HFF-Myc (cell line): ENCODE results near the gene SERPINA9.
A peak's percentile ranks its signal among the peaks of the same experiment; 100 is the strongest.
"Not testable (repeated sequence)": the region's sequence is repeated elsewhere in the genome, so short reads cannot be mapped to it uniquely, and the experiment has no call there.

Experiments
- DNase-seq: peaks from one replicate; pipeline ENCODE4 v3.0.0-alpha.2; 2011; ENCODE audit warnings: low read depth; ENCODE audit errors: extremely low read depth
- H3K4me3 ChIP-seq: replicated peaks from 2 replicates; pipeline ENCODE4 v1.5.1; 2011; ENCODE audit warnings: low read depth, mild to moderate bottlenecking, control low read depth, low read length
- CTCF ChIP-seq: IDR thresholded peaks from 2 replicates; pipeline ENCODE4 v1.5.1; 2012; ENCODE audit warnings: mild to moderate bottlenecking, low read depth, low read length, control low read depth; ENCODE audit errors: missing control alignments

Gene SERPINA9

GRCh38 chr14:94428610-94429009 lies 47.4 kb downstream of the SERPINA9 start:
- H3K4me3 ChIP-seq = no peak overlapping the region
- no peak for DNase-seq
- no peak for TF ChIP-seq CTCF

GRCh38 chr14:94427016-94427613 lies 48.9 kb downstream of the SERPINA9 start:
- no peak for DNase-seq
- no peak for TF ChIP-seq CTCF
- no peak overlapping the region for H3K4me3 ChIP-seq

GRCh38 chr14:94426526-94426925 lies 49.5 kb downstream of the SERPINA9 start:
- DNase-seq = no peak
- no peak overlapping the region for H3K4me3 ChIP-seq
- no peak for TF ChIP-seq CTCF

- TF ChIP-seq CTCF = no peak
- no peak for DNase-seq
- H3K4me3 ChIP-seq = no peak overlapping the region
Measured at GRCh38 chr14:94424371-94424770, 51.6 kb downstream of the SERPINA9 start.

GRCh38 chr14:94423453-94424056 lies 52.4 kb downstream of the SERPINA9 start:
- peak; percentile 75 for TF ChIP-seq CTCF
- DNase-seq = peak; percentile 15
- H3K4me3 ChIP-seq = no peak overlapping the region

- no peak for TF ChIP-seq CTCF
- H3K4me3 ChIP-seq = no peak overlapping the region
- DNase-seq = no peak
Measured at GRCh38 chr14:94421316-94421715, 54.7 kb downstream of the SERPINA9 start.

- not testable (repeated sequence) for DNase-seq, H3K4me3 ChIP-seq
Measured at GRCh38 chr14:94417497-94418205, 58.3 kb downstream of the SERPINA9 start.
